ENCODE data around the gene ZYG11A.
A peak's percentile ranks its signal among the peaks of the same experiment; 100 is the strongest.

ZYG11A gene

GRCh38 chr1:52919051-52919722 is 76.6 kb downstream of the ZYG11A start:
- DNase-seq, result no peak

GRCh38 chr1:52919723-52920483 is 77.3 kb downstream of the ZYG11A start:
- no peak for DNase-seq

DNA sequence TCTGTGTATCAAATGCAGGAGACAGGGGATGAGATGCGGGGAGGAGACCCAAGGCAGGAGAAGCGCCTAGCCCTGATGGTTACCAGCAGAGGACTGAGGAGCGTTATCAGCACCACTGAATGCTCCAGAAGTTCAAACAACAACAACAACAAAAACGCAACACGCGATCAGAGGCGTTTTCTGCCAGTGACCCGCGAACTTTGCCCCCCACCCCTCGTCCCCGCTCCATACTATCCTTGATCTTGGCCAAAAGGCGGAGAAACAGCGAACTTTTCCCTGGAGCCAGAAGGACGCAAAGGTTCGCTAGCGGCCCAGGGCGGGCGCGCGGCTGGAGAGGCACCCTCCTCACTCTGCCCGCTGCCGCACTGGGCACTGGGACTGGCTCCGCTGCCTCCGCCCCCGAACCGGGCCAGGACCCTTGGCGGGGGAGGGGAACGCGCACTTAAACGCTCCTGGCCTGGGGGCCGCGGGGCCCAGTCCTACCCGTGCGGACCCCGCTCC is 78.3 kb downstream of the ZYG11A start:
- no peak for DNase-seq

GRCh38 chr1:52925571-52926005 is 83.0 kb downstream of the ZYG11A start:
- DNase-seq, result peak; percentile 53

DNA sequence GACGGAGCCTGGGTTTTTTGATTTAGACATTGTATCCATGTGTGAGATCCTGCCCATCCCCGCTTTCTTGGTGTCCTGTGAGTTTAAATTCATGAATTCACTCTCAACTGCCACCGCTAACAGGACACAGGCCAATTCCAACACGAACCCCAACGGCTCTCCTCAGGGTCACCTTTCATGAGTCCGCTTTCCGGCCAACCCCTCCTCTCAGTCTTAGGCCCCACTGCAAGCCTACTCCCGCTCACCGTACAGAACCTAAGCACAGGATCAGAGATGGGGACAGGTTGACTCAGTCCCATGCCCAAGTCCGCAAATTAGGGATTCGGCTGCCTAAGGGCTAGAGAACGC is 84.3 kb downstream of the ZYG11A start:
- DNase-seq, result peak; percentile 25

- DNase-seq, result peak; percentile 15
Observed at GRCh38 chr1:52927212-52928014, 84.9 kb downstream of the ZYG11A start, which contains the start of gene SCP2. Gene SCP2, plus strand, starts transcription at chr1:52927276. Its CDS starts 121 bp downstream, at chr1:52927397.

GRCh38 chr1:52928015-52928404 is 85.5 kb downstream of the ZYG11A start:
- DNase-seq, result no peak

- no peak for DNase-seq
Observed at GRCh38 chr1:52929019-52929418, 86.5 kb downstream of the ZYG11A start.

- no peak for DNase-seq
Observed at GRCh38 chr1:52937433-52938182, 95.0 kb downstream of the ZYG11A start.

DNA sequence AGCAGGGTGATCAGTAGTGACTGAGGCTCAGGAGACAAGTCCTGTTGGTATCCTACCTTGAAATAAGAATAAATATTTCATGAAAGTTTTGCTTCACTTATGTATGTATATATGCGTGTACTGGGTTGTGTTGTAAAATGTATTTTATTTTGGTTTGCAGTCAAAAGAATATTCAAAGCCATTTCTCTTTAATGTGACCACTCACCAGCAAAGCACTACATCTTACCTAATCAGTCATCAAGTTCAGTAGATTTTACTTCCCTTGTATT is 95.6 kb downstream of the ZYG11A start:
- no peak for DNase-seq

GRCh38 chr1:52943876-52944416 is 101.4 kb downstream of the ZYG11A start:
- no peak for DNase-seq

DNA sequence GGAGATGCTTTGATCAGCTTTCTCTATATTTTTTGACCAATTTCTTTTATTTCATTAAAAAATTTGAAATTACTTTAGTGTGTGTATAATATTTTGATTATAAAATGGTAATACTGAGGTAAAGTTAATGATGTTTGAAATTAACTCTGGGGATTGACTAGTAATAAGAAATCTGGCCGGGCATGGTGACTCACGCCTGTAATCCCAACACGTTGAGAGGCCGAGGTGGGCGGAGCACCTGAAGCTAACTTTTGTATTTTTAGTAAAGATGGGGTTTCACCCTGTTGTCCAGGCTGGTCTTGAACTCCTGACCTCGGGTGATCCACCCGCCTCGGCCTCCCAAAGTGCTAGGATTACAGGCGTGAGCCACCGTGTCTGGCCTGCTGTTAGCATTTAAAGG is 102.0 kb downstream of the ZYG11A start:
- DNase-seq, result no peak

Measured in NCI-H1092 treated with DMSO at 0.1 percent for 48 hours (cell line).